Nephron progenitor cell (in vitro differentiated cells): ENCODE results near the gene KCNB1.

Source experiments
- DNase-seq: peaks from one replicate; pipeline ENCODE4 v3.0.0; 2021
- H3K27ac Mint-ChIP-seq: 2 replicates; pipeline ENCODE4 v1.8.0; 2021; ENCODE audit warnings: mild to moderate bottlenecking, moderate library complexity, mixed read lengths
- H3K27me3 Mint-ChIP-seq: 2 replicates; pipeline ENCODE4 v1.8.0; 2021; ENCODE audit warnings: mild to moderate bottlenecking, low read depth, mixed read lengths; ENCODE audit not compliant: poor library complexity
- H3K36me3 Mint-ChIP-seq: 2 replicates; pipeline ENCODE4 v1.8.0; 2021; ENCODE audit warnings: low read depth, mixed read lengths
- H3K4me1 Mint-ChIP-seq: 2 replicates; pipeline ENCODE4 v1.8.0; 2021; ENCODE audit warnings: mixed read lengths
- H3K4me3 Mint-ChIP-seq: 2 replicates; pipeline ENCODE4 v1.8.0; 2021; ENCODE audit warnings: mild to moderate bottlenecking, moderate library complexity, mixed read lengths
- H3K9me3 Mint-ChIP-seq: 2 replicates; pipeline ENCODE4 v1.8.0; 2021; ENCODE audit warnings: mild to moderate bottlenecking, moderate library complexity, mixed read lengths
- CTCF ChIP-seq: fragments of 200-600 bp; sonication (generic); IDR thresholded peaks from 2 replicates; pipeline ENCODE4 v1.5.0; 2021; ENCODE audit warnings: antibody characterized with exemption

KCNB1 gene

GRCh38 chr20:49452011-49452482, 30.4 kb downstream of the KCNB1 start:
- no peak for TF ChIP-seq CTCF
- Mint-ChIP-seq H3K36me3 (no peaks in the 10 kb centered on the region), H3K27ac (no peak overlapping the region), H3K4me1 (peaks cover 12% of the 10 kb centered on the region), H3K9me3 (peaks cover 4% of the 10 kb centered on the region), H3K27me3 (peaks cover 59% of the 10 kb centered on the region), H3K4me3 (no peak overlapping the region)
- DNase-seq, result no peak

GRCh38 chr20:49450281-49450721, 32.2 kb downstream of the KCNB1 start:
- Mint-ChIP-seq H3K4me1 (peaks cover 28% of the 10 kb centered on the region), H3K27ac (no peak overlapping the region), H3K9me3 (peaks cover 4% of the 10 kb centered on the region), H3K36me3 (no peaks in the 10 kb centered on the region), H3K27me3 (peaks cover 44% of the 10 kb centered on the region), H3K4me3 (no peak overlapping the region)
- no peak for TF ChIP-seq CTCF
- DNase-seq, result no peak

- H3K4me1 Mint-ChIP-seq, result peaks cover 39% of the 10 kb centered on the region
Measured at GRCh38 chr20:49448917-49449316, 33.6 kb downstream of the KCNB1 start.

GRCh38 chr20:49447946-49448809, 34.3 kb downstream of the KCNB1 start:
- no peak overlapping the region for H3K4me3 Mint-ChIP-seq
- no peak for DNase-seq
- H3K9me3 Mint-ChIP-seq, result peaks cover 4% of the 10 kb centered on the region
- H3K4me1 Mint-ChIP-seq, result peaks cover 39% of the 10 kb centered on the region
- H3K36me3 Mint-ChIP-seq, result no peaks in the 10 kb centered on the region
- H3K27me3 Mint-ChIP-seq, result peaks cover 40% of the 10 kb centered on the region
- H3K27ac Mint-ChIP-seq, result no peak overlapping the region
- no peak for TF ChIP-seq CTCF

More at GRCh38 chr20:49448917-49449316, 33.6 kb downstream of the KCNB1 start:
- no peak for TF ChIP-seq CTCF
- Mint-ChIP-seq H3K27me3 (peaks cover 44% of the 10 kb centered on the region), H3K27ac (no peak overlapping the region), H3K9me3 (peaks cover 4% of the 10 kb centered on the region), H3K4me3 (no peak overlapping the region), H3K36me3 (no peaks in the 10 kb centered on the region)
- no peak for DNase-seq

GRCh38 chr20:49447364-49447763, 35.1 kb downstream of the KCNB1 start:
- Mint-ChIP-seq H3K4me1 (peaks cover 39% of the 10 kb centered on the region), H3K36me3 (no peaks in the 10 kb centered on the region), H3K9me3 (peaks cover 2% of the 10 kb centered on the region), H3K27ac (no peak overlapping the region), H3K4me3 (no peak overlapping the region), H3K27me3 (peaks cover 33% of the 10 kb centered on the region)
- TF ChIP-seq CTCF, result no peak
- no peak for DNase-seq

- no peaks in the 10 kb centered on the region for H3K36me3 Mint-ChIP-seq
- H3K9me3 Mint-ChIP-seq, result no peaks in the 10 kb centered on the region
- peaks cover 28% of the 10 kb centered on the region for H3K27me3 Mint-ChIP-seq
- H3K4me3 Mint-ChIP-seq, result no peak overlapping the region
- H3K27ac Mint-ChIP-seq, result no peak overlapping the region
- peak; percentile 45 for DNase-seq
- no peak for TF ChIP-seq CTCF
- H3K4me1 Mint-ChIP-seq, result peaks cover 39% of the 10 kb centered on the region
Measured at GRCh38 chr20:49446808-49447207, 35.7 kb downstream of the KCNB1 start.
